ENCODE measurements around the gene SOBP.
A peak's percentile ranks its signal among the peaks of the same experiment; 100 is the strongest.
"Not testable (repeated sequence)": the region's sequence is repeated elsewhere in the genome, so short reads cannot be mapped to it uniquely, and the experiment has no call there.

The SOBP gene, protein sequence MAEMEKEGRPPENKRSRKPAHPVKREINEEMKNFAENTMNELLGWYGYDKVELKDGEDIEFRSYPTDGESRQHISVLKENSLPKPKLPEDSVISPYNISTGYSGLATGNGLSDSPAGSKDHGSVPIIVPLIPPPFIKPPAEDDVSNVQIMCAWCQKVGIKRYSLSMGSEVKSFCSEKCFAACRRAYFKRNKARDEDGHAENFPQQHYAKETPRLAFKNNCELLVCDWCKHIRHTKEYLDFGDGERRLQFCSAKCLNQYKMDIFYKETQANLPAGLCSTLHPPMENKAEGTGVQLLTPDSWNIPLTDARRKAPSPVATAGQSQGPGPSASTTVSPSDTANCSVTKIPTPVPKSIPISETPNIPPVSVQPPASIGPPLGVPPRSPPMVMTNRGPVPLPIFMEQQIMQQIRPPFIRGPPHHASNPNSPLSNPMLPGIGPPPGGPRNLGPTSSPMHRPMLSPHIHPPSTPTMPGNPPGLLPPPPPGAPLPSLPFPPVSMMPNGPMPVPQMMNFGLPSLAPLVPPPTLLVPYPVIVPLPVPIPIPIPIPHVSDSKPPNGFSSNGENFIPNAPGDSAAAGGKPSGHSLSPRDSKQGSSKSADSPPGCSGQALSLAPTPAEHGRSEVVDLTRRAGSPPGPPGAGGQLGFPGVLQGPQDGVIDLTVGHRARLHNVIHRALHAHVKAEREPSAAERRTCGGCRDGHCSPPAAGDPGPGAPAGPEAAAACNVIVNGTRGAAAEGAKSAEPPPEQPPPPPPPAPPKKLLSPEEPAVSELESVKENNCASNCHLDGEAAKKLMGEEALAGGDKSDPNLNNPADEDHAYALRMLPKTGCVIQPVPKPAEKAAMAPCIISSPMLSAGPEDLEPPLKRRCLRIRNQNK

GRCh38 chr6:107489636-107490565 is at the start of gene SOBP:
SOBP (plus strand) TSS chr6:107490117; CDS start chr6:107490617, 500 bp downstream.
- DNase-seq (ENCODE audit: low spot score) = no peak

GRCh38 chr6:107440936-107441335 is 49.0 kb upstream of the SOBP start:
- no peak for DNase-seq (ENCODE audit: low spot score)

GRCh38 chr6:107441682-107442081 is 48.2 kb upstream of the SOBP start:
- DNase-seq (ENCODE audit: low spot score) = no peak

DNA sequence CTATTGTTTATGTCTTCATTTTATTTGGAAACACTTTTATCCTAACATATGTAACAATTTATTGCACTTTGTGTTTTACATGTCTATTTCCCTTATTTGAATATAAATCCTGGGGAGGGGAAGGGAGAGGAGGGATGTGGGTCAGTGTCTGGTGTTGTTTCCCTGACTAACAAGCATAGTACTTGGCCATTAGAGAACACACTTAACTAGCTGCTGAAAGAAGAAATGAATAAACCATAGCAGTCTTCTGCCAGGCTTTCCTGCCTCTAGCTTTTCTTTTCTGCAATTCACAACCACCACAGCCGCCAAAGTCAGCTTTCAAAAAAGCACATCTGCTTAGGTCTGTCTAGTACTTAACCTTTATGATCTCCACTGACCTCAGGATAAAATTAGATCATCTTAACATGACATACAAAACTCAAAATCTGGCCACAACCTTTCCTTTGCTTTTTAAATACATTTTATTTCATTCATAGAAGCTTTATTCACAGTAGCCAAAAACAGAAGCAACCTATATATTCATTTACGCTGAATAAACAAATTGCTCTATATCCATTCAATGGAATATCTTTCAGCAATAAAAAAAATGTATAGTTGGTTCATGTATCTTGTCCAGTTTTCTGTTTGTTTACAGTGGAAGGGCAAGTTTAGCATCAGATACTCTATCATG is 46.8 kb upstream of the SOBP start:
- DNase-seq (ENCODE audit: low spot score) = no peak

DNA sequence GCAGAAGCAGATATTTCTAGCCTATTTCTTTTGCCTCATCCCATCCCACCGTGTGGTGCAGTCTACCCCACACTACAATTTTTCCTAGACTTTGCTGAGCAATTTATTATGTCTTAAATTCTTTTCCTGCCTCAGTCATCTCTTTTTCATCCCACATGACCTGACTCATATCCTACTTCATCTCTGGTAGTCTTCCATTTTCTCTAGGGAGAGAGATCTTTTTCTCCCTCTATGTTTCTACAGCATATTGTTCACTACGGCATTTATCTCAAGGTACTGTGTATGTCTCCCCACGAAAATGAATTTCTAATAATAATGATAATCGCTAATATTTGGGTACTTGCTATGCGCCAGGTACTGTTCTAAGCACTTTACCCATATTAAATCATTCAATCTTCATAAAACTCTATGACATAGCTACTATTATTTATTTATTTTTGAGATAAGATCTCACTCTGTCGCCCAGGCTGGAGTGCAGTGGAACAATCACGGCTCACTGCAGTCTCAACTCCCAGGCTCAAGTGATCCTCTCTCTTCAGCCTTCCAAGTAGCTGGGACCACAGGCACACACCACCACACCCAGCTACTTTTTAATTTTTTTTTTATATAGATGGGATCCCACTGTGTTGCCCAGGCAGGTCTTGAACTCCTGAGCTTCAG is 46.2 kb upstream of the SOBP start:
- no peak for DNase-seq (ENCODE audit: low spot score)

DNA sequence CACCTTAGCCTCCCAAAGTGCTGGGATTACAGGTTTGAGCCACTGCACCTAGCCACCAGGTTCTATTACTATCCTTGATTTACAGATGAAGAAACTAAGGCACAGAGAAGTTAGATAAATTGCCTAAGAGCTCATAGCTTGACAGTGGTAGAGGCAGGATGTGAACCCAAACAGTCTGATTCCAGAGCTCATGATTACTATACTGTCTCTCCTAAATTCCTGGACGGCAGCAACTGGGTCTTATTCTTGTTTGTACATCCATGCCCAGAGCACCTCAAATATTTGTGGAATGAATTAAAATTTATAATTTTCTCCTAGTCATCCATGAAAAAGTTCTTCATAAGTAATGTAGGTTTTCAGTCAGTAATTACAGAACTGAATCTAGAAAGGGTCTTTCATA is 45.6 kb upstream of the SOBP start:
- DNase-seq (ENCODE audit: low spot score) = no peak

- DNase-seq (ENCODE audit: low spot score) = no peak
Observed at GRCh38 chr6:107447663-107448216, 42.2 kb upstream of the SOBP start.

DNA sequence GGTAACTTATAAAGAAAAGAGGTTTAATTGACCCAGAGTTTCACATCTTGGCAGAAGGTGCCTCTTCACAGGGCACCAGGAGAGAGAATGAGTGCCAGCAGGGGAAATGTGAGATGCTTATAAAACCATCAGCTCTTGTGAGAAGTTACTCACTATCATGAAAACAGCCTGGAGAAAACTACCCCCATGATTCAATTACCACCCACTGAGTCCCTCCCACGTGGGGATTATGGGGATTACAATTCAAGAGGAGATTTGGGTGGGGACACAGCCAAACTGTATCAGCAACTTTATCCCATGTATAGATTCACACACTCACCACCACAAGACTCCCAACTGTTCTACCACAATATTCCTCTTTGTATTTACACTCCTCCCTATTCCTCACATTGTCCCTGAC is 41.1 kb upstream of the SOBP start:
- no peak for DNase-seq (ENCODE audit: low spot score)

- peak; percentile 9 for DNase-seq (ENCODE audit: low spot score)
Observed at GRCh38 chr6:107458672-107459282, 31.1 kb upstream of the SOBP start.

GRCh38 chr6:107459283-107460082 is 30.4 kb upstream of the SOBP start, which contains the start of gene PDSS2:
PDSS2 (minus strand) TSS chr6:107459564; CDS start chr6:107459285, 279 bp downstream.
- DNase-seq (ENCODE audit: low spot score) = peak; percentile 94

DNA sequence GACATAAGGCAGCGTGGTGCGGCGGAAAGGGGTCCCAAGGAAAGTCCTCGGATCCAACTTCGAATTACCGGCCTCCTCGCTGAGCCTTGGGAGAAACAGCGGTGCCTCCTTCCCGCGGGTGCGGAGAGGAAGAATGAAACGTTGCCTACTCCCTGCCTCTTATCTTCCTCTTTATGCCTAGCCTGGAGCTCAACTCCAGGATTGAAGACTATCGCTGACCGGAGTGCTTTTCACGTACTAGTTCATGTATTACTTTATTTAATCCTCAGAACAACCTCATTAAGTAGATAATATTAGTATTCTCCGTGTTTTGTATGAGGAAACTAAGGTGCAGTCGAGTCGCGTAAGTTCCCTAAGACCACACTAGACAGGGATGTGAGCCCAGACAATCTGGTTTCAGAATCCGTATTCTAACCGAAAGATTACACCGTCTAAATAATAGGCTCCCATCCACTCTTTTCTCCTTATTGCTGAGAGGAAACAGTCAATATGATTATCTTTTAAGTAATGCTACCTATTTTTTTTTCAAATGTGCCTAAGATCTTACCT is 29.8 kb upstream of the SOBP start:
- no peak for DNase-seq (ENCODE audit: low spot score)

DNA sequence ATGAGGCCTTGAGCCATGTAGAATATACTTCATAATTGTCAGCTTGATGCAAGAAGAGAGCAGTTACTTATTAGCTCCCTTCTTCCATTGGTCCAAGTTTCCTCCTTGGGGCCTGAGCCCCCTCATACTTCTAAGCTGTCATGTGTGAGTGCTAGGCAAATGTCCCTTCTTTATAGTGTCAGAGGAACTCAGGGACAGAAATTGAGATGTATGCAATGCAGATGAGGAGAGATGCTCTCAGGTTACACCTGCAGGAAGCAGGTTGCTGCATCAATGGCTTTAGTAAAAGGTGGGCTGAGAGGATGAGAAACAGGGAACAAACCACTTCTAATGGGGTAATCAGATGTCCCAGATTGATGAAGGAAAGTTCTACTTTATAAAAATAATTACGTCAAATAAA is 23.9 kb upstream of the SOBP start:
- DNase-seq (ENCODE audit: low spot score) = no peak

GRCh38 chr6:107470364-107470763 is 19.6 kb upstream of the SOBP start:
- DNase-seq (ENCODE audit: low spot score) = no peak

- no peak for DNase-seq (ENCODE audit: low spot score)
Observed at GRCh38 chr6:107473660-107474059, 16.3 kb upstream of the SOBP start.

DNA sequence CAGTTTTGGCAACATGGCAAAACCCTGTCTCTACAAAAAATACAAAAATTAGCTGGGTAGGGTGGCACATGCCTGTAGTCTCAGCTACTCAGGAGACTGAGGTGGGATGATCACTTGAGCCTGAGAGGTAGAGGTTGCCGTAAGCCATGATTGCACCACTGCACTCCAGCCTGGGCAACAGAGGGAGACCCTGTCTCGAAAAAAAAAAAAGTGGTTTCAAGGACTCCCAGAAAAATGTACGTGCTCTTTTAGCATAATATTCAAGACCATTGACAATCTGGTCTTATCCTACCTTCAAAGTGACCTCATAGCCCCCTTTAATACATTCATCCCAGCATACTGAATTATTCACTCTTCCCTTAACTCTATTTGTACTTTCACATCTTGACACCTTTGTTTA is 14.6 kb upstream of the SOBP start:
- DNase-seq (ENCODE audit: low spot score) = not testable (repeated sequence)

DNA sequence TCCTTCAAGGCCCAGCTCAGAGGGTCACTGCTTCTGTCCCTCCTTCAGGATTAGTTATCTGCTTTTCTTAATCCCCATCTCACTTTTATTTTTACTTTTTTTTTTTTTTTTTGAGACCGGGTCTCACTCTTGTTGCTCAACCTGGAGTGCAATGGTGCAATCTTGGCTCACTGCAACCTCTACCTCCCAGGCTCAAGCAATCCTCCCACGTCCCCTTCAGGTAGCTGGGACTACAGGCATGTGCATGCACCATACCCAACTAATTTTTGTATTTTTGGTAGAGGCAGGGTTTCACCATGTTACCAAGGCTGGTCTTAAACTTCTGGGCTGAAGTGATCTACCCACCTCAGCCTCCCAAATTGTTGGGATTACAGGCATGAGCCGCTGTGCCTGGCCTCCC is 14.1 kb upstream of the SOBP start:
- not testable (repeated sequence) for DNase-seq (ENCODE audit: low spot score)

- no peak for DNase-seq (ENCODE audit: low spot score)
Observed at GRCh38 chr6:107479089-107479690, 10.7 kb upstream of the SOBP start.

- no peak for DNase-seq (ENCODE audit: low spot score)
Observed at GRCh38 chr6:107485157-107485556, 4.8 kb upstream of the SOBP start.

All from COLO829 (cell line).